A673 (cell line): ENCODE results near the gene SOCS7.

Experiments used
- EZH2 ChIP-seq: fragments of 200-600 bp; sonication (generic); IDR thresholded peaks from 2 replicates; pipeline ENCODE4 v1.6.1; 2017; ENCODE audit warnings: borderline replicate concordance, low read depth, mild to moderate bottlenecking, mixed read lengths, antibody characterized with exemption, low read length; ENCODE audit not compliant: poor library complexity, severe bottlenecking
- TF ChIP-seq, protein P1 (sequence below): fragments of 300-800, 200-600 bp; sonication (generic); conservative IDR thresholded peaks from 2 replicates; pipeline ENCODE4 v1.5.1; 2017; ENCODE audit warnings: low read depth, mild to moderate bottlenecking, antibody characterized with exemption, low read length, moderate library complexity, mixed read lengths

DNA sequence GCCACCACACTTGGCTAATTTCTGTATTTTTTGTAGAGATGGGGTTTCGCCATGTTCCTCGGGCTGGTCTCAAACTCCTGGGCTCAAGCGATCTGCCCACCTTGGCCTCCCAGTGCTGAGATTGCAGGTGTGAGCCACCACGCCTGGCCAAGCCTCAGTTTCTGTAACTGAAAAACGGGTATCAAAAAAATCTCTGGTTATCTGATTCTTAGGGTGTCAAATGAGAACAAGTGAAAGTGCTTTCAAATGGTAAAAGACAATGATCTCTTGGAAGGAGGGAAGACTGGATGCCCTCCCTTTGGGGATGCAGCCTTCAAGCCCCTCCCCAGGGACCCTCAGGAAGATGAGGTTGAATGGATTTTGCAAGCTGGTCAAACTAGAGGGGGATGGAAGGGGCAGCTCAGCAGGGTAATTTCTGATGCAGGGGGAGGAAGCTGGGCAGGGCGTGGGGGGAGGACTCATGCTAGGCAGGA is 98.9 kb downstream of the SOCS7 start:
- TF ChIP-seq EZH2, result no peak
- TF ChIP-seq, protein P1, sequence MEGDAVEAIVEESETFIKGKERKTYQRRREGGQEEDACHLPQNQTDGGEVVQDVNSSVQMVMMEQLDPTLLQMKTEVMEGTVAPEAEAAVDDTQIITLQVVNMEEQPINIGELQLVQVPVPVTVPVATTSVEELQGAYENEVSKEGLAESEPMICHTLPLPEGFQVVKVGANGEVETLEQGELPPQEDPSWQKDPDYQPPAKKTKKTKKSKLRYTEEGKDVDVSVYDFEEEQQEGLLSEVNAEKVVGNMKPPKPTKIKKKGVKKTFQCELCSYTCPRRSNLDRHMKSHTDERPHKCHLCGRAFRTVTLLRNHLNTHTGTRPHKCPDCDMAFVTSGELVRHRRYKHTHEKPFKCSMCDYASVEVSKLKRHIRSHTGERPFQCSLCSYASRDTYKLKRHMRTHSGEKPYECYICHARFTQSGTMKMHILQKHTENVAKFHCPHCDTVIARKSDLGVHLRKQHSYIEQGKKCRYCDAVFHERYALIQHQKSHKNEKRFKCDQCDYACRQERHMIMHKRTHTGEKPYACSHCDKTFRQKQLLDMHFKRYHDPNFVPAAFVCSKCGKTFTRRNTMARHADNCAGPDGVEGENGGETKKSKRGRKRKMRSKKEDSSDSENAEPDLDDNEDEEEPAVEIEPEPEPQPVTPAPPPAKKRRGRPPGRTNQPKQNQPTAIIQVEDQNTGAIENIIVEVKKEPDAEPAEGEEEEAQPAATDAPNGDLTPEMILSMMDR, result no peak
